ENCODE results near the gene PCDHGC3.

DNA sequence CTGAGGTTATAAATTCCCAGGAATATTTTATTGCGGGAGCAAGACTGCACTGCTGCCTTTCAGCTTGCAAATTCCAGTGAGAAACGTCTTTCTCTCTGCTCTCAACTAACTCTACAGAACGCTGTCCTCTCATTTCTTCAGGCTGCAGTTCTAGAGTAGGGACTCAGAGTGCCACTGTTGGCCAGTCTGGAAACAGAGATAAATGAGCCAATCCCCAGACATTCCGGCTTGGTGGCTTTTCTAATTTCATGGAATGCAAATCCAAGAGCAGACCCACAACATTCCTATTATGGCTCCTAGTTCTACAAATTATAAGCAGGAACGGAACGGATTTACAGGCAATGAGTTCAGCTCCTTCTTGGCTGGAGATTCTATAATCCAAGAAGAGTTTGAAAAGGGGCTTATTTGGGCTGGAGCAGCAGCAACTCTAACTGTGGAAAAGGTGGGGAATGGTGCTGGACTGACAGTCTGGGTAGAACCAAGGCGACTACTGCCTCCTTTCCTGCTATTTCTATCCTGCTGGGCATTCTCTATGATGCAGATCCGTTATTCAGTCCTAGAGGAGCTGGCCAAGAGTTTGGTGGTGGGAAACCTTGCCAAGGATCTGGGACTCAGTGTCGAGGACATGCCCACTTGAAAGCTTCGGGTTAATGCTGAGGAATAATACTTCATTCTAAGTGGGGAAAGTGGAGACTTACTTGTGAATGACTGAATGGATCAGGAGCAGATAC, 36.2 kb upstream of the PCDHGC3 start:
- TF ChIP-seq CTCF (IDR thresholded peaks at IDR 0.05; ENCODE audit: low read depth, low read length) (no peak), EZH2phosphoT487 (IDR thresholded peaks at IDR 0.05; ENCODE audit: low read depth) (no peak)
